GM12801 (cell line): ENCODE measurements around the gene STAM.

Experiments used
- TF ChIP-seq, protein P1 (sequence below): IDR thresholded peaks from one replicate; pipeline ENCODE4 v1.5.1; 2011; ENCODE audit warnings: control low read depth; ENCODE audit not compliant: insufficient read length; ENCODE audit errors: extremely low read depth

STAM gene

DNA sequence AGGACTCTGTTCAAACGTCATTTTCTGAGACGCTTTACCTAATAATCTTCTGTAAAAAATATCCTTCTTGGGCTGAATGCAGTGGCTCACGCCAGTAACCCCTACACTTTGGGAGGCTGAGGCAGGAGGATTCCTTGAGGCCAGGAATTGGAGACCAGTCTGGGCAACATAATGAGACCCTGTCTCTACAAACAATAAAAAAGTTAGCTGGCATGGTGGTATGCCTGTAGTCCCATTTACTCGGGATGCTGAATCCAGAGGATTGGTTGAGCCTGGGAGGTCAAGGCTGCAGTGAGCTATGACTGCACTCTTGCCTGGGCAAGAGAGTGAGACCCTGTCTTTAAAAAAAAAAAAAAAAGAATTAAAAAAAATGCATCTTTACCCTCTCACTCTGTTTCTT, 5.1 kb downstream of the STAM start:
- TF ChIP-seq, protein P1, sequence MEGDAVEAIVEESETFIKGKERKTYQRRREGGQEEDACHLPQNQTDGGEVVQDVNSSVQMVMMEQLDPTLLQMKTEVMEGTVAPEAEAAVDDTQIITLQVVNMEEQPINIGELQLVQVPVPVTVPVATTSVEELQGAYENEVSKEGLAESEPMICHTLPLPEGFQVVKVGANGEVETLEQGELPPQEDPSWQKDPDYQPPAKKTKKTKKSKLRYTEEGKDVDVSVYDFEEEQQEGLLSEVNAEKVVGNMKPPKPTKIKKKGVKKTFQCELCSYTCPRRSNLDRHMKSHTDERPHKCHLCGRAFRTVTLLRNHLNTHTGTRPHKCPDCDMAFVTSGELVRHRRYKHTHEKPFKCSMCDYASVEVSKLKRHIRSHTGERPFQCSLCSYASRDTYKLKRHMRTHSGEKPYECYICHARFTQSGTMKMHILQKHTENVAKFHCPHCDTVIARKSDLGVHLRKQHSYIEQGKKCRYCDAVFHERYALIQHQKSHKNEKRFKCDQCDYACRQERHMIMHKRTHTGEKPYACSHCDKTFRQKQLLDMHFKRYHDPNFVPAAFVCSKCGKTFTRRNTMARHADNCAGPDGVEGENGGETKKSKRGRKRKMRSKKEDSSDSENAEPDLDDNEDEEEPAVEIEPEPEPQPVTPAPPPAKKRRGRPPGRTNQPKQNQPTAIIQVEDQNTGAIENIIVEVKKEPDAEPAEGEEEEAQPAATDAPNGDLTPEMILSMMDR: no peak

DNA sequence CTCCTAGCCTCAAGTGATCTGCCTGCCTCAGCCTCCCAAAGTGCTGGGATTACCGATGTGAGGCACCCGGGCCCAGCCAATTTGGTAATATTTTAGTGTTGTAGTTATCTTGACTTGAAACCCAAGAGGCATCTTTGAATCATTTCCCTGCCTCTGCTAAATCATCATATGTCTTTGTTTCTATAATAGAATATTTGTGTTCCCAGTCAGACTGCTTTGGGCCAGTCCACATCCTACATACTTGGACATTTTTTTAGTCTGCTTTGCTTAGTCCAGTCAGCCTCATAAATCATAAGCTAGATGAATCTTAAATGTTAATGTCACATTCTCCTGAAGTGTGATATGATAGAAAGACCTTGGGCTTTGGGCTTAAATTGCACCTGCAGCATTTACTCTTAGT, 5.9 kb downstream of the STAM start:
- TF ChIP-seq, protein P1: no peak

DNA sequence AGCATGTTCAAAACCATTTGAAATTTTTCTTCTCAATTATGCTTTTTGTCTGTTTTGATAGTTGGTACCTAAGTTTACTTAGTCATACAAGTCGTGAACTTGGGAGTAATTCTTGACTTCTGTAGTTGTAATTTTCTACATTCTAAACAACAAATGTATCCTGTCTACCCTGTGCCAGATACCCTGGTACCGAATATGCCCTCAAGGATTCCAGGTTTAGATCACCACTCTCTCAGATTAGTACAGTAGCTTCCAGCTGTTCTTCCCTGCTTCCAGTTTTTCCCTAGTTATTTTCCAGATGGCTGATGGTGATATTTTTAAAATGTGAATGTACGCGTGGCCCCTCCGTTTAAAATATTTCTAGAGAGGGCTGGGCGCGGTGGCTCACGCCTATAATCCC, 6.5 kb downstream of the STAM start:
- TF ChIP-seq, protein P1: no peak

DNA sequence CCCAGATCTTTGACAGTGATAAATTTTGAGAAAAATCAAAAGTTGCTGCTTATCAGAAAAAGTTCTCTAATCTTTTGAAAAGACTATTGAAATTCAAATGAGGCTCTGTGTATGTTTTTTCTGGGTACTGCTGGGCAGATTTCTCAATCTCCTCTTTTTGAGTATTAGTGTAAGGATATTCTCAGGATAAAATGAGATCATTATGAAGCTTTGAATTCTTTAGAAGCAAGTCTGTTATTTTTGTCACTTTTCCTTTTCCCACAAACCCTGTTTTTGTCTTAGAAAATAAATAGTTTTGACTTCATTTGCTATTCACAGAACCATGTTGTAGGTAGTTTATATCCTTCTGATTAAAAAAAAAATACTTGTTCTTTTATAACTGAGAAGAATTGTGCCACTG, 7.9 kb downstream of the STAM start:
- TF ChIP-seq, protein P1: no peak

DNA sequence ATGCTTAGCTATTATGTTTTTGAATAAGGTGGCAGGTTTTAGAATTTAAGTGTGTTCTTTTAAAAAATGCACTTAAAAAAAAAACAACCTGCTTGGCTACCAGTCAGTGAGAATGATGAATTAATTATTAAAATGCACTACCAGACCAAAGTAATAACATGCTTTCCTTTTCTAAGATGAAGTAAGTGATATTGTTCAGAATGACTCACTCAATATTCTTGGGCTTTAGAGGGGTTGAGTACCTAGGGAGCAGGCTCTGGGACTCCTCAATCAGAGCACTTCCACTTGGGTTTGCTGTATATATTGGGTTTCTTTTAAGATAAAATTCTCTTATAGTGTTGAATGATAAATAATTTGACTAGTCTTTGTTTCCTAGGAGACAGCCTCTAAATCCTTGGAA, 8.6 kb downstream of the STAM start:
- TF ChIP-seq, protein P1: no peak

DNA sequence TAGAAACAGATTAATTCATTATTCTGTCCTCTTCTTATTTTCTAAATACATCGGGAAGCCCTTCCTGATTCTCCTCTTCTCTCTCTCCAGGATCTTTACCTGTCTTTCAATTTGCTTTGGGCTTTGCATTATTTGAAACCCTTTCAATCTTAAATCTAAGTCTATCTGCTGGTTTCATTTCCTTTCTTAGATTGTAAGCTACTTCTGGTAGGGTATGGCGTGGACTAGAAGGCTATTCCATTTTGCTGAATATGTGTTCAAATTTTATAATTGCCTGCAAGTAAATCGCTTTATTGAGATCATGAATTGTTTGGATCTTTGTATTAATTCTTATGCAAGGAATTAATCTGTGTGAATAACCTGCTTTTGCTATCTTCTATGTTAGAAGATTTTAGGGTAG, 11.1 kb downstream of the STAM start:
- TF ChIP-seq, protein P1: no peak

DNA sequence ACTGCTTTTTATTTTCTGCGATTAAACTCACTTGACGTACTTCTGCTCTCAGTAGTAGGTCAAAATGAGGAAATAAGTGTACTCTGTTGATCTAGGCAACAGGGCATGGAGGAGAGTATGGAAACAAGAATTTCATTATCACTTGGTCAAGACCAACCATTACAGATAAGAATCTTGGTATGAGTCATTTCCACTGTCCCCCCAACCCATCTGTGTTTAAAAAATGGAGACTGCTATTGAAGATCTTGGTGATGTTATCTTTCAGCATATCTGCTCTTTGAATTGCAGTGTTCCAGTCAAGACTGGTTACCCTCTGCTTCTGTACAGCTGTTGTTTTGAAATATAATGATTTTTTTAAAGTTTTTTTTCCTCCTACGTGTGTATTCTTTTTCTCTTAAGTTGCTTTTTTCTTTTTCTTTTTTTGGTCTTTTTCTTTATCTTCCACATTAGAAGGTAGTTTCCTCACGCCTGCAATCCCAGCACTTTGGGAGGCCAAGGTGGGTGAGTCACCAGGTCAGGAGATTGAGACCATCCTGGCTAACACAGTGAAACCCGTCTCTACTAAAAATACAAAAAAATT, 11.7 kb downstream of the STAM start:
- TF ChIP-seq, protein P1: no peak
